Mucosa of stomach (tissue), 1 donor: ENCODE measurements around the gene MFSD2A.
"Not testable (repeated sequence)": the region's sequence is repeated elsewhere in the genome, so short reads cannot be mapped to it uniquely, and the experiment has no call there.

Experiments used
- H3K27me3 ChIP-seq: one replicate; pipeline ENCODE4 v1.7.0; 2013; ENCODE audit warnings: mild to moderate bottlenecking, low read length; ENCODE audit not compliant: control insufficient read depth, insufficient read depth
- H3K36me3 ChIP-seq: one replicate; pipeline ENCODE4 v1.7.0; 2013; ENCODE audit warnings: low read length; ENCODE audit not compliant: control insufficient read depth, insufficient read depth
- H3K4me1 ChIP-seq: one replicate; pipeline ENCODE4 v1.7.0; 2013; ENCODE audit warnings: mild to moderate bottlenecking, low read length; ENCODE audit not compliant: control insufficient read depth, insufficient read depth
- H3K4me3 ChIP-seq: one replicate; pipeline ENCODE4 v1.7.0; 2013; ENCODE audit warnings: low read length
- H3K9ac ChIP-seq: one replicate; pipeline ENCODE4 v1.7.0; 2013; ENCODE audit warnings: mild to moderate bottlenecking, low read length, moderate library complexity
- H3K9me3 ChIP-seq: one replicate; pipeline ENCODE4 v1.7.0; 2013; ENCODE audit warnings: mild to moderate bottlenecking, low read length, moderate library complexity; ENCODE audit not compliant: control insufficient read depth
- donor health status: Pancreatic carcinoma.

The MFSD2A gene

GRCh38 chr1:39977202-39977601, 22.3 kb downstream of the MFSD2A start:
- Histone ChIP-seq H3K9me3 (no peaks in the 10 kb centered on the region), H3K4me1 (peaks cover 28% of the 10 kb centered on the region), H3K36me3 (no peaks in the 10 kb centered on the region), H3K4me3 (no peak overlapping the region), H3K9ac (no peak overlapping the region), H3K27me3 (no peaks in the 10 kb centered on the region)

DNA sequence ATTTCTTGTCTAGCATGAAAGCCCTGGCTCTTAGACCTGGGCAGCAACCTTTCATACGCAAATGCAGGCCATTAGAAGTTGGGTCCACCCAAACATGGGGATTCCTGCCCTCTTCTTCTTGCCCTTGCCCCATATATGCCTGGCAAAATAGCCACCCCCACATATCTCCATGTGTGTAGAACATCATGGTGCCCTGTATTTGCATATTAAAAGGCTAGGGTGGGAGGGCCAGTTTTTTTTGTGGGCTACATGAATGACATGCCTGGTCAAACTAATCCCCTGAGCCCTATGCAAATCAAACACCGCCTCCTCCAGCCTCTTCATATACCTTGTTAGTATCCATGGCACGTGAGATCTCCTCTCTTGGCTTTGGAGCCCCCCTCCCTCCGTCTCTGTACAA, 24.7 kb downstream of the MFSD2A start:
- Histone ChIP-seq H3K4me1 (peaks cover 28% of the 10 kb centered on the region), H3K9me3 (no peaks in the 10 kb centered on the region), H3K4me3 (no peak overlapping the region), H3K9ac (no peak overlapping the region), H3K36me3 (no peaks in the 10 kb centered on the region), H3K27me3 (no peaks in the 10 kb centered on the region)

DNA sequence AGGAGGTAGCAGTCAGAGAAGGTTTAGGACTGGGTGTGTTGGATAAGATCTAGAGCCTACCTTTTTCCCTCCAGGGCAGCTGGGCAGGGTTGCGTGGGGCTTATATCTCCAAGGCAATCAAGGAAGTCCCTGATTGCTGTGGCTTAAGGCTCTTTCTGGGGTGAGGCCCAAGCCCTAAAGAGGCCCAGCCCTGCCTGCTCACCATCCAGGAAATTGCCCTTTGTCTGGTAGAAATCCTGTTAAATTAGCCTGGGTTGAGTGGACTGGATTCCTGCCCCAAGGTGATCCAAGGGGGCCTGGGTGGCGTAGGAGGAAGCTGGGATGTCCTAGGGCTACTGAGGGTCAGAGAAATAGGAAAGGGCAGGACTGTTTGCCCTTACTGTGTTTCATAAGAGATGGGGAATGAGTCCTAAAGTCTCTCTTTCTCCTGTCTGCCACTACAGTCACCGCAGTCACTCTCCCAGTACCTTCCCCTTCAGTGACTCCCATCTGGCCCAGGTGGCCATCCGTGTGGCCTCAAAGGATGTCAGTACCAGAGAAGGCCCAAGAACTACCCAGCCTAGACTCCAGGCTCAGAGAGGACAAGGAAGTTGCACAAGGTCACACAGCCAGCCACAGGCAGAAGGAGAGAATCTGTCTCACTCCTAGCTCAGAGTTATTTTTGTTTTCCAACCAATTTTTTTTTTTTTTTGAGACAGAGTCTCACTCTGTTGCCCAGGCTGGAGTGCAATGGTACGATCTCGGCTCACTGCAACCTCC, 25.8 kb downstream of the MFSD2A start:
- Histone ChIP-seq H3K4me1 (peaks cover 28% of the 10 kb centered on the region), H3K36me3 (no peaks in the 10 kb centered on the region), H3K4me3 (no peak overlapping the region), H3K9ac (no peak overlapping the region), H3K9me3 (no peaks in the 10 kb centered on the region), H3K27me3 (no peaks in the 10 kb centered on the region)

- H3K4me3 ChIP-seq, result no peak overlapping the region
- H3K36me3 ChIP-seq, result no peaks in the 10 kb centered on the region
- H3K27me3 ChIP-seq, result no peaks in the 10 kb centered on the region
- peak overlapping the region; percentile 43 for H3K9ac ChIP-seq
- peaks cover 28% of the 10 kb centered on the region for H3K4me1 ChIP-seq
- H3K9me3 ChIP-seq, result no peaks in the 10 kb centered on the region
Measured at GRCh38 chr1:39981385-39981784, 26.4 kb downstream of the MFSD2A start.

- no peak overlapping the region for H3K4me3 ChIP-seq
- no peaks in the 10 kb centered on the region for H3K36me3 ChIP-seq
- peak overlapping the region; percentile 43 for H3K9ac ChIP-seq
- no peaks in the 10 kb centered on the region for H3K9me3 ChIP-seq
- H3K27me3 ChIP-seq, result no peaks in the 10 kb centered on the region
- peaks cover 26% of the 10 kb centered on the region for H3K4me1 ChIP-seq
Measured at GRCh38 chr1:39981945-39982344, 27.0 kb downstream of the MFSD2A start.

DNA sequence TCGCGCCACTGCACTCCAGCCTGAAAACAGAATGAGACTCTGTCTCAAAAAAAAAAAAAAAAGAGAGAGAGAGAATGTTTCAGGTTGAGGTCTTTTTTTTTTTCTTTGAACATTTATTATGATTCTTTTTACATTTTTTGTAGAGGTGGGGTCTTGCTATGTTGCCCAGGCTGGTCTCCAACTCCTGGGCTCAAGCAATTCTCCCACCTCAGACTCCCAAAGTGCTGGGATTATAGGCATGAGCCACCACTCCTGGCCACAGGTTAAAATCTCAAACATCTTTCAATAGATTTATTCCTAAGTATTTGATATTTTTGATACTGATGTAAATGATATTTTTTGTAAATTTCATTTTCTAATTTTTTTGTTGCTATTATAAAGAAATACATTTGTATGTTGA, 29.5 kb downstream of the MFSD2A start:
- H3K4me1 ChIP-seq, result peaks cover 38% of the 10 kb centered on the region
- not testable (repeated sequence) for H3K36me3 ChIP-seq, H3K9ac ChIP-seq, H3K9me3 ChIP-seq, H3K27me3 ChIP-seq, H3K4me3 ChIP-seq

GRCh38 chr1:39984951-39985350, 30.0 kb downstream of the MFSD2A start:
- Histone ChIP-seq H3K4me1 (peaks cover 36% of the 10 kb centered on the region), H3K4me3 (no peak overlapping the region), H3K36me3 (no peaks in the 10 kb centered on the region), H3K9me3 (no peaks in the 10 kb centered on the region), H3K27me3 (no peaks in the 10 kb centered on the region), H3K9ac (no peak overlapping the region)

DNA sequence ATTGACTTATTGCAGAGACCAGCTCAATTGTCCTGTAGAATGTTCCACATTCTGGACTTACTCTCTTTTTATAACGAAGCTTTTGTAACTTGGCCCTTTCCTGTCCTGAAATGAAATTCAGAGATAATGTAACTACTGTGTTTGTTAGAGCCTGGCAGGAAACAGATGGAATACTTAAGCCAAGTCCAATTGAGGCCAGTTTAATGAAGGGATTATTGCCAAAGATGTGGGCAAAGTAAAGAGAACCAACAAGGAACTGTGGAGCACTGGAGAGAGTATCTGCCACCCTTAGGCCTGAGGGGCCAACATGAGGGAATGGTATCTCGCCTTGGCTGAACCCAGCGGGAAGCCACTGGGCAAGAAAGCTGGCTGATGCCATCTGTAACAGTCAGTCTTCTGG, 32.9 kb downstream of the MFSD2A start:
- Histone ChIP-seq H3K36me3 (no peaks in the 10 kb centered on the region), H3K4me3 (no peak overlapping the region), H3K27me3 (no peaks in the 10 kb centered on the region), H3K9me3 (no peaks in the 10 kb centered on the region), H3K9ac (no peak overlapping the region), H3K4me1 (peaks cover 15% of the 10 kb centered on the region)

GRCh38 chr1:39988618-39989343, 33.8 kb downstream of the MFSD2A start:
- Histone ChIP-seq H3K27me3 (no peaks in the 10 kb centered on the region), H3K4me1 (peaks cover 15% of the 10 kb centered on the region), H3K36me3 (no peaks in the 10 kb centered on the region), H3K9ac (no peak overlapping the region), H3K4me3 (no peak overlapping the region), H3K9me3 (no peaks in the 10 kb centered on the region)

DNA sequence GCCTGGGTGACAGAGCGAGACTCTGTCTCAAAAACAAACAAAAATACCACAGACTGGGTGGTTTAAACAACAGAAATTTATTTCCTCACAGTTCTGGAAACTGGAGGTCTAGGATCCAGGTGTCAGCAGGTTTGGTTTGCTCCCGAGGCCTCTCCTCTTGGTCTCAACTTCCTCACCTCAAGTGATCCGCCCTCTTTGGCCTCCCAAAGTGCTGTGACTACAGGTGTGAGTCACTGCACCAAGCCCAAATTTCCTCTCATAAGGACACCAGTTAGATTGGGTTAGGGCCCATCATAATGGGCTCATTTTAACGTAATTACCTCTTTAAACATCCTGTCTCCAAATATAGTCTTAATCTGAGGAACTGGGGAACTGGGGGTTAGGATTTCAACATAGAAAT, 35.5 kb downstream of the MFSD2A start:
- Histone ChIP-seq H3K9ac (no peak overlapping the region), H3K36me3 (no peaks in the 10 kb centered on the region), H3K4me3 (no peak overlapping the region), H3K4me1 (peaks cover 15% of the 10 kb centered on the region), H3K9me3 (no peaks in the 10 kb centered on the region), H3K27me3 (no peaks in the 10 kb centered on the region)

- Histone ChIP-seq H3K36me3 (no peaks in the 10 kb centered on the region), H3K27me3 (no peaks in the 10 kb centered on the region), H3K4me3 (no peak overlapping the region), H3K9ac (no peak overlapping the region), H3K9me3 (no peaks in the 10 kb centered on the region), H3K4me1 (peaks cover 15% of the 10 kb centered on the region)
Measured at GRCh38 chr1:39992234-39992633, 37.3 kb downstream of the MFSD2A start.

- Histone ChIP-seq H3K27me3 (no peaks in the 10 kb centered on the region), H3K9ac (no peak overlapping the region), H3K9me3 (no peaks in the 10 kb centered on the region), H3K4me1 (peaks cover 12% of the 10 kb centered on the region), H3K36me3 (no peaks in the 10 kb centered on the region), H3K4me3 (no peak overlapping the region)
Measured at GRCh38 chr1:39992888-39993287, 37.9 kb downstream of the MFSD2A start.
